ENCODE results near the gene PPP1R9A.

The PPP1R9A gene

DNA sequence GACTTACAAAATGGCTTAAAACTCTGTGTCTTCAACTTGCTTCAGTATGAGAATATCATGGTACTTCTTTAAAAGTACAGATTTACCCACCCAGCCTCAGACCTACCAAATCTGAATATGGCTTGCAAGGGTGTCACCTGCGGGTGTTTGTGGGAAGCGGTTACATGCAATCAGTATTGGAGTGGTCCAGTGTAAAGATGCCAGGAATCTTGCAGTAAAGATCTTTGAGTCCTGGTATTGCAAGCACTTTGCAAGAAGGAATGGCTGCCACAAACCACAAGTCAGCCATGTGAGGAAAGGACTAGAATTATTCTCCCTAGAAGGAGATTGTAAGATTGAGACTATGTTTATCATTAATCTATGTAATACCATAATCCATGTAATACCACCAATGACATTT lies 301.9 kb downstream of the PPP1R9A start:
- no peak for DNase-seq
- Histone ChIP-seq H3K27me3 (replicated peaks) (no peaks in the 10 kb centered on the region), H3K27ac (no peak overlapping the region), H3K36me3 (replicated peaks) (no peaks in the 10 kb centered on the region), H3K4me3 (ENCODE audit: low read depth, low read length) (no peak overlapping the region)
- TF ChIP-seq CTCF (IDR thresholded peaks at IDR 0.05; ENCODE audit: low read depth, low read length, missing control alignments): no peak
- in situ Hi-C loops (cut with HindIII; ENCODE audit: low pct_ligation_motif_present, low sequenced_read_pairs): loop anchor here (25.0 kb wide), 1 partner anchor 772 kb away; no protein-coding TSS in a partner anchor

DNA sequence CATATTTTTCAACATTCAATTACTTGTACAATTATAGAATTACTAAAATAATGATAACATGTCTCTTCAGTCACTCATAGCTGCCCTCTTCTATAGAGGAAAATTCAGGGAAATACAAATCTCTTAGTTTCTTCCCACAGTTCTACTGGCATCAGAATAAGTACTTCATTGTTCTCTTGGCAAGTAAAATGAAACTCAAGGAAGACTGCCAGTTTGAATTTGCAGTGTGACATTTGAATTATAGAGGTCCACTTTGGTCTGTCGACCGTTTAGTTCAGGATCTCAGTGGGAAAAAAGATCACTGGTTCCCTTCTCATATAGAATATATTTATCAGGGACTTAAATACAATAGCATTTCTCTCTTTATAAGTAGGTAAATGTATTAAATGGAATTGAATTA lies 302.4 kb downstream of the PPP1R9A start:
- DNase-seq: no peak
- in situ Hi-C loops (cut with HindIII; ENCODE audit: low pct_ligation_motif_present, low sequenced_read_pairs): loop anchor here (25.0 kb wide), 1 partner anchor 772 kb away; no protein-coding TSS in a partner anchor
- Histone ChIP-seq H3K27me3 (replicated peaks) (no peaks in the 10 kb centered on the region), H3K36me3 (replicated peaks) (no peaks in the 10 kb centered on the region), H3K27ac (no peak overlapping the region), H3K4me3 (ENCODE audit: low read depth, low read length) (no peak overlapping the region)
- TF ChIP-seq CTCF (IDR thresholded peaks at IDR 0.05; ENCODE audit: low read depth, low read length, missing control alignments): no peak

DNA sequence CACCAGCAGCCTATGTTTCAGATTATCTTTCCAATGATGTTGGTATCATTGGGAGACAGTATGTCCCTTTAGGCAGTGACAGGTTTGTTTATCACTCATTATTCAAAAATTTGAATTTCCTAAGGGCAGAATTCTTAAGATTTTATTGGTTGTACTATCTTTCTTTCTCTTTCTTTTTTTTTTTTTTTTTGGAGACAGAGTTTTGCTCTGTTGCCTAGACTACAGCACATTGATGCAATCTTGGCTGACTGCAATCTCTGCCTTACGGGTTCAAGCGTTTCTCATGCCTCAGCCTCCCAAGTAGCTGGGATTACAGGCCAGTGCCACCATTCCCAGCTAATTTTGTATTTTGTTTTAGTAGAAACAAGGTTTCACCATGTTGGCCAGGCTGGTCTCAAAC lies 305.8 kb downstream of the PPP1R9A start:
- no peak for DNase-seq
- Histone ChIP-seq H3K27me3 (replicated peaks) (no peaks in the 10 kb centered on the region), H3K36me3 (replicated peaks) (no peaks in the 10 kb centered on the region), H3K4me3 (ENCODE audit: low read depth, low read length) (no peak overlapping the region), H3K27ac (no peak overlapping the region)
- no peak for TF ChIP-seq CTCF (IDR thresholded peaks at IDR 0.05; ENCODE audit: low read depth, low read length, missing control alignments)
- in situ Hi-C loops (cut with HindIII; ENCODE audit: low pct_ligation_motif_present, low sequenced_read_pairs): loop anchor here (25.0 kb wide), 1 partner anchor 776 kb away; no protein-coding TSS in a partner anchor

DNA sequence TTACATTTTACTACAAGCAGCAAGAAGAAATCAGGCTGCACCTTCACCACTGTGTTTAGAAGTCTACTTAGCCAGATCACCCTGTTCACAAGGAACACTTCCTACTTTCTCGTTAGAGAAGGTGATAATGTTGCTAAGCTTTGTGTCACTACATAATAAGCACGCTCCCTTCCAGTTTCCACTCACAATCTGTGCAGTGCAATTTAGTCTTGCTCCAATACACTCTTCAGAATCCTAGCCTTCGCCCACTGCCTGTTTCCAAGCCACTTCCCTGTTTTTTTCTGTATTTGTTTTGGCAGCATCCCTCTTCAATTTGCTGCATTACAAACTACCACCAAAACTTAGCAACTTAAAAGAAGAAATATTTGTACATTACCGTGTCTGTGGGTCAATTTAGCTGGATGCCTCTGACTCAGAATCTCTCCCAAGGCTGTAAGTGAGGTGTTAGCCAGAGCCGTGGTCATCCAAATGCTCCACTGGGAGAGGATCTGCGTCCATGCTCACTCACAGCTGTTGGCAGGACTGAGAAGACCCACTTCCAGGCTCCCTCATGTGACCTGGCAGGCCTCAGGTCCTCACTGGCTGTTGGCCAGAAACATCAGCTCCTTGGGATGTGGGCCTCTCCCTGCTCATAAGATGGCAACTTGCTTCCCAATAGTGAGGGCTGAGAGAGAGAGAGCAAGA lies 306.6 kb downstream of the PPP1R9A start:
- H3K4me3 ChIP-seq (ENCODE audit: low read depth, low read length): no peak overlapping the region

GRCh38 chr7:95219721-95220120 lies 312.3 kb downstream of the PPP1R9A start:
- in situ Hi-C loops (cut with HindIII; ENCODE audit: low pct_ligation_motif_present, low sequenced_read_pairs): loop anchor here (25.0 kb wide), 1 partner anchor 782 kb away; no protein-coding TSS in a partner anchor
- no peak for TF ChIP-seq CTCF (IDR thresholded peaks at IDR 0.05; ENCODE audit: low read depth, low read length, missing control alignments)
- no peak for DNase-seq
- Histone ChIP-seq H3K27ac (no peak overlapping the region), H3K36me3 (replicated peaks) (no peaks in the 10 kb centered on the region), H3K27me3 (replicated peaks) (no peaks in the 10 kb centered on the region), H3K4me3 (ENCODE audit: low read depth, low read length) (no peak overlapping the region)

More for the DNA sequence above, 306.6 kb downstream of the PPP1R9A start:
- Histone ChIP-seq H3K27me3 (replicated peaks) (no peaks in the 10 kb centered on the region), H3K36me3 (replicated peaks) (no peaks in the 10 kb centered on the region), H3K27ac (no peak overlapping the region)
- peak; percentile 81 for DNase-seq
- in situ Hi-C loops (cut with HindIII; ENCODE audit: low pct_ligation_motif_present, low sequenced_read_pairs): loop anchor here (25.0 kb wide), 1 partner anchor 777 kb away; no protein-coding TSS in a partner anchor
- no peak for TF ChIP-seq CTCF (IDR thresholded peaks at IDR 0.05; ENCODE audit: low read depth, low read length, missing control alignments)

Data from brain microvascular endothelial cell (primary cell).